Panc1 (cell line): ENCODE data around the gene GLOD4. TPM values are rescaled to one million over a fixed set of nuclear protein-coding genes. Genes with fewer than 3 reads are reported as not detected.

Source experiments
- ATAC-seq: fragments of 200-7000 bp; cut with Tn5 transposase; 2 replicates; pipeline ENCODE4 v1.9.1; 2020; ENCODE audit warnings: mild to moderate bottlenecking, moderate library complexity
- BruUV-seq: library from RNA; stranded (reverse); fragments of 400-500 nt; replicated peaks from 2 replicates; lab custom pipeline; 2021; lab: Mats Ljungman, UMichigan
- CTCF ChIA-PET: fragments of 300-600 bp; sonication (Branson Sonifier 250); formaldehyde crosslinking; loops from one replicate; lab custom pipeline; 2022; ENCODE audit warnings: antibody characterized with exemption; lab: Charles Lee
- POLR2A ChIA-PET: fragments of 300-600 bp; sonication (Branson Sonifier 250); formaldehyde crosslinking; loops from one replicate; lab custom pipeline; 2022; ENCODE audit warnings: antibody characterized with exemption; lab: Charles Lee
- DNase-seq: peaks from one replicate; pipeline ENCODE4 v3.0.0-alpha.2; 2010; ENCODE audit warnings: low read depth, low spot score
- H3K27ac ChIP-seq: 2 replicates; pipeline ENCODE4 v1.5.1; 2011; ENCODE audit warnings: mild to moderate bottlenecking, low read length, inconsistent platforms
- H3K27me3 ChIP-seq: fragments of 200-500 bp; sonication (Bioruptor generic); 2 replicates; pipeline ENCODE4 v1.6.0; 2014; ENCODE audit warnings: low read length, inconsistent platforms; ENCODE audit not compliant: control insufficient read depth, insufficient read depth
- H3K36me3 ChIP-seq: fragments of 200-500 bp; sonication (Bioruptor generic); 2 replicates; pipeline ENCODE4 v1.5.1; 2014; ENCODE audit warnings: inconsistent platforms, mild to moderate bottlenecking, low read length, moderate library complexity; ENCODE audit not compliant: control insufficient read depth, insufficient read depth
- H3K4me1 ChIP-seq: 2 replicates; pipeline ENCODE4 v1.5.1; 2011; ENCODE audit warnings: inconsistent platforms, mild to moderate bottlenecking, low read length, moderate library complexity; ENCODE audit not compliant: control insufficient read depth, insufficient read depth
- H3K4me3 ChIP-seq, 2 experiments: 2 replicates each; pipeline ENCODE4 v1.5.1; 2011 to 2012; ENCODE audit warnings: low read depth in 2 of 2, low read length in 2 of 2, mild to moderate bottlenecking in 2 of 2, inconsistent platforms in 1 of 2, moderate library complexity in 1 of 2
- H3K9me3 ChIP-seq: fragments of 200-500 bp; sonication (Bioruptor generic); 2 replicates; pipeline ENCODE4 v1.5.1; 2014; ENCODE audit warnings: low read depth, mild to moderate bottlenecking, inconsistent platforms, low read length, moderate library complexity; ENCODE audit not compliant: control insufficient read depth, insufficient read depth
- CTCF ChIP-seq: fragments of 450-650 bp; IDR thresholded peaks from 2 replicates; pipeline ENCODE4 v1.5.1; 2017; ENCODE audit warnings: mild to moderate bottlenecking
- POLR2AphosphoS5 ChIP-seq: IDR thresholded peaks from 2 replicates; pipeline ENCODE4 v1.6.1; 2012; ENCODE audit warnings: mild to moderate bottlenecking, low read depth, low read length, moderate library complexity
- SIN3A ChIP-seq: IDR thresholded peaks from 2 replicates; pipeline ENCODE4 v1.6.1; 2012; ENCODE audit warnings: low read depth, mild to moderate bottlenecking, low read length, moderate library complexity, borderline replicate concordance; ENCODE audit not compliant: insufficient read depth
- TCF7L2 ChIP-seq: IDR thresholded peaks from 2 replicates; pipeline ENCODE4 v1.6.1; 2011; ENCODE audit warnings: mild to moderate bottlenecking, low read depth, low read length, inconsistent platforms
- in situ Hi-C: cut with HindIII; loops from 2 replicates; pipeline ENCODE4 v1.10.0; 2016; ENCODE audit warnings: low sequenced_read_pairs, low pct_unique_long_range_greater_than_20kb
- intact Hi-C: fragments of 100-400 bp; cut with micrococcal nuclease; formaldehyde crosslinking; loops from one replicate; pipeline ENCODE4 v1.10.0; 2022; ENCODE audit not compliant: unreplicated experiment
- total RNA-seq: library from RNA; stranded (reverse); gene quantifications from one replicate; pipeline ENCODE4 v1.2.1, GENCODE V29; 2021; ENCODE audit not compliant: unreplicated experiment
- TF ChIP-seq, protein P1 (sequence below), 2 experiments: IDR thresholded peaks; 2 replicates each; pipeline ENCODE4 v1.6.1; 2011 to 2012; ENCODE audit warnings: low read depth in 2 of 2, control low read depth in 1 of 2, low read length in 1 of 2, mild to moderate bottlenecking in 1 of 2, moderate library complexity in 1 of 2; ENCODE audit not compliant: insufficient read depth in 1 of 2

Gene GLOD4
- total RNA-seq, 1 experiment from 2014 or later = 57.8 TPM

DNA sequence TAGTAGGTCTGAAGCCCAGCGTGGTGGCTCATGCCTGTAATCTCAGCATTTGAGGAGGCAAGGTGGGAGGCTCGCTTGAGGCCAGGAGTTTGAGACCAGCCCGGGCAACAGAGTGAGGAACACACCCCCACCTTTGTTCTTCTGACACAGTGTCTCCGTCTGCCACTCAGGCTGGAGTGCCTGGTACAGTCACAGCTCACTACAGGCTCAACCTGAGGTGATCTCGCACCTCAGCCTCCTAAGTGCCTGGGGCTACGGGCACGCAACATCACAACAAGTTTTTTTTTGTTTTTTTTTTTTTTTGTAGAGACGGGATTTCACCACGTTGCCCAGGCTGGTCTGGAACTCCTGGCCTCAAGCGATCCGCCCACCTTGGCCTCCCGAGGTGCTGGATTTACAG is 56.3 kb downstream of the GLOD4 start:
- Histone ChIP-seq H3K27ac (no peak overlapping the region), H3K27me3 (no peaks in the 10 kb centered on the region), H3K4me3 (no peak overlapping the region), H3K9me3 (no peaks in the 10 kb centered on the region), H3K4me1 (no peaks in the 10 kb centered on the region), H3K36me3 (no peaks in the 10 kb centered on the region)
- ChIA-PET CTCF (no interaction called here), POLR2A (no interaction called here)
- DNase-seq (no peak), ATAC-seq (no peak)
- BruUV-seq = no TSS peak
- TF ChIP-seq TCF7L2 (no peak), SIN3A (no peak), CTCF (no peak), POLR2AphosphoS5 (no peak)
- TF ChIP-seq, protein P1, sequence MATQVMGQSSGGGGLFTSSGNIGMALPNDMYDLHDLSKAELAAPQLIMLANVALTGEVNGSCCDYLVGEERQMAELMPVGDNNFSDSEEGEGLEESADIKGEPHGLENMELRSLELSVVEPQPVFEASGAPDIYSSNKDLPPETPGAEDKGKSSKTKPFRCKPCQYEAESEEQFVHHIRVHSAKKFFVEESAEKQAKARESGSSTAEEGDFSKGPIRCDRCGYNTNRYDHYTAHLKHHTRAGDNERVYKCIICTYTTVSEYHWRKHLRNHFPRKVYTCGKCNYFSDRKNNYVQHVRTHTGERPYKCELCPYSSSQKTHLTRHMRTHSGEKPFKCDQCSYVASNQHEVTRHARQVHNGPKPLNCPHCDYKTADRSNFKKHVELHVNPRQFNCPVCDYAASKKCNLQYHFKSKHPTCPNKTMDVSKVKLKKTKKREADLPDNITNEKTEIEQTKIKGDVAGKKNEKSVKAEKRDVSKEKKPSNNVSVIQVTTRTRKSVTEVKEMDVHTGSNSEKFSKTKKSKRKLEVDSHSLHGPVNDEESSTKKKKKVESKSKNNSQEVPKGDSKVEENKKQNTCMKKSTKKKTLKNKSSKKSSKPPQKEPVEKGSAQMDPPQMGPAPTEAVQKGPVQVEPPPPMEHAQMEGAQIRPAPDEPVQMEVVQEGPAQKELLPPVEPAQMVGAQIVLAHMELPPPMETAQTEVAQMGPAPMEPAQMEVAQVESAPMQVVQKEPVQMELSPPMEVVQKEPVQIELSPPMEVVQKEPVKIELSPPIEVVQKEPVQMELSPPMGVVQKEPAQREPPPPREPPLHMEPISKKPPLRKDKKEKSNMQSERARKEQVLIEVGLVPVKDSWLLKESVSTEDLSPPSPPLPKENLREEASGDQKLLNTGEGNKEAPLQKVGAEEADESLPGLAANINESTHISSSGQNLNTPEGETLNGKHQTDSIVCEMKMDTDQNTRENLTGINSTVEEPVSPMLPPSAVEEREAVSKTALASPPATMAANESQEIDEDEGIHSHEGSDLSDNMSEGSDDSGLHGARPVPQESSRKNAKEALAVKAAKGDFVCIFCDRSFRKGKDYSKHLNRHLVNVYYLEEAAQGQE (IDR thresholded peaks at IDR 0.05; ENCODE audit: insufficient read depth in 1 of 2, low read depth in 2 of 2, low read length in 1 of 2) = no peak
- intact Hi-C loops (no loop called here), in situ Hi-C loops (no loop called here)

DNA sequence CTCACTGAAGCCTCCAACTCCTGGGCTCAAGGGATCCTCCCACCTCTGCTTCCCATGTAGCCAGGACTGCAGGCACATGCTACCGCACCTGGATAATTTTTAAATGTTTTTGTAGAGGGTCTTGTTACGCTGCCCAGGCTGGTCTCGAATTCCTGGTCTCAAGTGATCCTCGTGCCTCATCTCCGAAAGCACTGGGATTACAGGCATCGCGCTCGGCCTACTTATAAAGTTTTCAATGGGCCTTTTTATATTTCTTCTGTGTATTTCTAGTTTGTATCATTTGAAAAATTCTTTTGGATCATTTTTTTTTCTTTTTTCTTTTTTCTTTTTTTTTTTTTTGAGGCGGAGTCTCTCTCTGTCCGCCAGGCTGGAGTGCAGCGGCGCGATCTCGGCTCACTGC is 57.0 kb downstream of the GLOD4 start:
- no peak overlapping the region for H3K27ac ChIP-seq
- ChIA-PET CTCF (no interaction called here), POLR2A (no interaction called here)
- in situ Hi-C loops = no loop called here
- ATAC-seq (no peak), DNase-seq (no peak)
- no peak overlapping the region for H3K4me3 ChIP-seq
- TF ChIP-seq POLR2AphosphoS5 = no peak
- no peak for TF ChIP-seq SIN3A
- TF ChIP-seq, protein P1 (IDR thresholded peaks at IDR 0.05; ENCODE audit: insufficient read depth in 1 of 2, low read depth in 2 of 2, low read length in 1 of 2) = no peak
- no peaks in the 10 kb centered on the region for H3K36me3 ChIP-seq
- H3K9me3 ChIP-seq = no peaks in the 10 kb centered on the region
- H3K27me3 ChIP-seq = no peaks in the 10 kb centered on the region
- intact Hi-C loops = no loop called here
- H3K4me1 ChIP-seq = no peaks in the 10 kb centered on the region
- no TSS peak for BruUV-seq
